HepG2 (cell line): ENCODE results near the gene AGPAT3. TPM values are rescaled to one million over a fixed set of nuclear protein-coding genes. Genes with fewer than 3 reads are reported as not detected.

ENCODE experiments used
- ATAC-seq: fragments of 200-7000 bp; cut with Tn5 transposase; 3 replicates; pipeline ENCODE4 v1.9.1; 2020; ENCODE audit warnings: mild to moderate bottlenecking, moderate library complexity
- BruUV-seq: library from RNA; stranded (reverse); fragments of 400-500 nt; replicated peaks from 2 replicates; lab custom pipeline; 2021; lab: Mats Ljungman, UMichigan
- CTCF ChIA-PET: fragments of 300-600 bp; formaldehyde crosslinking; extraction: SDS; loops from one replicate; lab custom pipeline; 2021; ENCODE audit warnings: low total read pairs, inconsistent platforms, low intra/inter-chr PET ratio; lab: Yijun Ruan, JAX
- POLR2A ChIA-PET: fragments of 350-600 bp; sonication (Branson Sonifier 250); formaldehyde crosslinking; loops from one replicate; lab custom pipeline; 2020; ENCODE audit warnings: antibody characterized with exemption, inconsistent platforms; lab: Yijun Ruan, JAX
- DNase-seq: peaks from one replicate; pipeline ENCODE4 v3.0.0-alpha.2; 2015; ENCODE audit warnings: low spot score
- FAIRE-seq: peaks from 3 replicates; lab custom pipeline; 2011; peaks lifted over from hg19 to GRCh38; lab: Jason Lieb, UNC
- H2AFZ ChIP-seq: one replicate; pipeline ENCODE4 v1.6.1; 2011; ENCODE audit warnings: low read length, inconsistent platforms
- H3K27ac ChIP-seq: fragments of 300-600 bp; 3 replicates; pipeline ENCODE4 v1.8.0; 2011; ENCODE audit warnings: mixed run types, mild to moderate bottlenecking, mixed read lengths, low read length, inconsistent platforms; ENCODE audit not compliant: insufficient read depth; ENCODE audit errors: extremely low read length
- H3K27me3 ChIP-seq, 2 experiments: fragments of 200-600 bp in 1 of 2; 2 replicates in 1 of 2; 3 replicates in 1 of 2; pipeline versions ENCODE4 v1.6.0 to v1.8.0; 2011; ENCODE audit warnings: low read length in 2 of 2, mild to moderate bottlenecking in 2 of 2, moderate library complexity in 2 of 2, inconsistent platforms in 1 of 2; ENCODE audit not compliant: insufficient read depth in 2 of 2, control insufficient read depth in 1 of 2
- H3K36me3 ChIP-seq, 2 experiments: fragments of 200-600 bp in 1 of 2; replicated peaks in 1 of 2; 2 replicates in 1 of 2; 3 replicates in 1 of 2; pipeline versions ENCODE4 v1.5.1 to v1.8.0; 2011; ENCODE audit warnings: low read length in 2 of 2, inconsistent platforms in 1 of 2; ENCODE audit not compliant: insufficient read depth in 2 of 2, control insufficient read depth in 1 of 2
- H3K4me1 ChIP-seq: 2 replicates; pipeline ENCODE4 v1.5.1; 2012; ENCODE audit warnings: low read length, inconsistent platforms; ENCODE audit not compliant: insufficient read depth
- H3K4me2 ChIP-seq: 2 replicates; pipeline ENCODE4 v1.6.0; 2011; ENCODE audit warnings: low read depth, low read length, inconsistent platforms
- H3K4me3 ChIP-seq, 3 experiments: fragments of 200-600 bp in 1 of 3; sonication (generic), shearing (Covaris generic) in 1 of 3; replicated peaks in 1 of 3; 2 replicates each; pipeline ENCODE4 v1.5.1; 2011 to 2016; ENCODE audit warnings: low read length in 3 of 3, inconsistent platforms in 2 of 3, low read depth in 2 of 3, mild to moderate bottlenecking in 2 of 3, control low read depth in 1 of 3, mixed read lengths in 1 of 3; ENCODE audit not compliant: insufficient read depth in 1 of 3
- H3K79me2 ChIP-seq: one replicate; pipeline ENCODE4 v1.6.1; 2011; ENCODE audit warnings: low read length, inconsistent platforms; ENCODE audit not compliant: insufficient read depth
- H3K9ac ChIP-seq: 2 replicates; pipeline ENCODE4 v1.6.0; 2011; ENCODE audit warnings: mild to moderate bottlenecking, low read depth, low read length, inconsistent platforms; ENCODE audit not compliant: insufficient read depth
- H3K9me3 ChIP-seq: 2 replicates; pipeline ENCODE4 v1.5.1; 2012; ENCODE audit warnings: mild to moderate bottlenecking, low read length
- H4K20me1 ChIP-seq: 2 replicates; pipeline ENCODE4 v1.6.0; 2011; ENCODE audit warnings: inconsistent platforms, mild to moderate bottlenecking, low read length, moderate library complexity; ENCODE audit not compliant: insufficient read depth
- ATM ChIP-seq: fragments of 450-650 bp; IDR thresholded peaks from 2 replicates; pipeline ENCODE4 v1.7.1; 2017; ENCODE audit warnings: mild to moderate bottlenecking, borderline replicate concordance
- FOXM1 ChIP-seq: sonication (generic); formaldehyde crosslinking; IDR thresholded peaks from 2 replicates; pipeline ENCODE4 v1.5.0; 2020; ENCODE audit warnings: missing genetic modification reagents
- NRL ChIP-seq: sonication (generic); formaldehyde crosslinking; IDR thresholded peaks from 2 replicates; pipeline ENCODE4 v1.5.0; 2020; ENCODE audit warnings: missing genetic modification reagents, mild to moderate bottlenecking, moderate library complexity, borderline replicate concordance
- ZNF678 ChIP-seq: sonication (generic); formaldehyde crosslinking; IDR thresholded peaks from 2 replicates; pipeline ENCODE4 v1.4.0; 2020; ENCODE audit warnings: mild to moderate bottlenecking, missing genetic modification reagents
- WGBS: methylation state at CpG from one replicate; pipeline ENCODE4 v1.1.6; 2017; ENCODE audit warnings: low lambda C conversion rate; 5-methylcytosine and 5-hydroxymethylcytosine counted together
- in situ Hi-C: cut with HindIII; loops from 2 replicates; pipeline ENCODE4 v1.10.0; 2017; ENCODE audit warnings: low pct_unique_long_range_greater_than_20kb; ENCODE audit not compliant: extremely low pct_ligation_motif_present
- intact Hi-C: fragments of 100-400 bp; cut with micrococcal nuclease; formaldehyde crosslinking; loops from one replicate; pipeline ENCODE4 v1.10.0; 2022; ENCODE audit not compliant: unreplicated experiment
- polyA plus RNA-seq, 8 experiments: library from polyadenylated mRNA; depleted of rRNA in 3 of 8; stranded (reverse) in 7 of 8; unstranded in 1 of 8; fragments of >200 nt; fragmentation: Illumina TruSeq in 4 of 8; extraction: Trizol in 4 of 8; gene quantifications; 2 replicates each; pipeline versions ENCODE4 v1.2.1 to v1.2.3, GENCODE V29; 2011 to 2016; ENCODE audit warnings: low read depth in 4 of 8, missing spikeins in 1 of 8, mixed read lengths in 1 of 8; ENCODE audit not compliant: insufficient read depth in 1 of 8
- total RNA-seq, 5 experiments: library from RNA; depleted of rRNA; stranded (reverse); fragments of >200 nt; fragmentation: Illumina TruSeq; extraction: Trizol; gene quantifications; 2 replicates each; pipeline ENCODE4 v1.2.3, GENCODE V29; 2016; ENCODE audit warnings: low read depth in 1 of 5
- TF ChIP-seq, protein P1 (sequence below): sonication (generic); formaldehyde crosslinking; IDR thresholded peaks from 2 replicates; pipeline ENCODE4 v1.4.0; 2020; ENCODE audit warnings: missing genetic modification reagents
- TF ChIP-seq, protein P2 (sequence below): sonication (generic); formaldehyde crosslinking; IDR thresholded peaks from 2 replicates; pipeline ENCODE4 v1.9.0; 2022; ENCODE audit warnings: low read depth, missing genetic modification reagents

Gene AGPAT3
- total and polyA plus RNA-seq, 2 of the 13 experiments (the other 11 are each of a cell fraction or from before 2014, with no cell fraction given), result 32.2 to 54.4 TPM

DNA sequence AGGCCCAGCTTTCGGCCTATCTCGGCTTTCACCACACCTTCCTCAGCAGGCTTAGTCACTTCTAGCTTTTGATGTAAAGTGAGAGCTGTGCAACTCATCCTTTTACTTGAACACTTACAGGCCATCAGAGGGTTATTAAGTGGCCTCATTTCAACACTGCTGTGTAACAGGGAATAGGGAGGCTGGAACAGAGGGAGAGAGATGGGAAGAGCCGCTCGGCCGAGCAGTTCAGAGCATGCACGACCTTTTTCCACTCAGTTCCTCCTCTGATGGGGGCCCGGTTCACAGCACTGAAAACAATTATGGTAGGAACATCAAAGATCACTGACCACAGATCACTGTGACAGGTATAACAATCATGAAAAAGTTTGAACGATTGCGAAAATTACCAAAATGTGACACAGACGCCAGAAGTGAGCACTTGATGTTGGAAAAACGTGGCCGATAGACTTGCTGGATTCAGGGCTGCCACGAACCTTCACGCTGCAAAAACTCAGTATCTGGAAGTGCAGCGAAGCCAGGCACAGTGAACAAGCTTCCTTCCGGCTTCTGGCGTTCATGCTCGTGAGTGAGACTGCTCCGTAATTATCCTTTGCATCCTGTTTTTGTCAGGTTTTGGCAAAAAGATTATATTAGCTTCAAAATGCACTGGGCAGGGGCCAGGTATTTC lies 28.6 kb downstream of the AGPAT3 start:
- Histone ChIP-seq H3K9ac (no peak overlapping the region), H3K9me3 (no peaks in the 10 kb centered on the region), H3K4me3 (no peak overlapping the region), H3K27me3 (no peaks in the 10 kb centered on the region)
- FAIRE-seq, result no peak
- intact Hi-C loops, result no loop called here
- TF ChIP-seq, protein P1, sequence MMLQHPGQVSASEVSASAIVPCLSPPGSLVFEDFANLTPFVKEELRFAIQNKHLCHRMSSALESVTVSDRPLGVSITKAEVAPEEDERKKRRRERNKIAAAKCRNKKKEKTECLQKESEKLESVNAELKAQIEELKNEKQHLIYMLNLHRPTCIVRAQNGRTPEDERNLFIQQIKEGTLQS, result no peak
- TF ChIP-seq NRL (CRISPR knock-in tag), result no peak
- TF ChIP-seq, all 625 proteins: peak for 0
- H3K79me2 ChIP-seq, result peaks cover 34% of the 10 kb centered on the region
- H3K36me3 ChIP-seq, result peaks cover 0 to 22% of the 10 kb centered on the region in 2 experiments; a peak in 3 of 5 replicates
- H4K20me1 ChIP-seq, result 0 out of 2 replicates have a peak, but pooled peaks cover 3% of the 10 kb centered on the region
- H3K4me2 ChIP-seq, result no peak overlapping the region
- DNase-seq (no peak), ATAC-seq (no peak)
- H2AFZ ChIP-seq, result no peak overlapping the region
- POLR2A ChIA-PET, result interaction anchor here (0.9 kb wide), 1 partner anchor 66 kb away, joined by 3 read pairs; no protein-coding TSS in a partner anchor
- peaks cover 12% of the 10 kb centered on the region for H3K4me1 ChIP-seq
- no TSS peak for BruUV-seq
- no peak overlapping the region for H3K27ac ChIP-seq
- WGBS, result 90% methylated on average over 19 of the region's 19 CpGs
- in situ Hi-C loops, result loop anchor here (10.0 kb wide), 1 partner anchor 59 kb away; no protein-coding TSS in a partner anchor
- CTCF ChIA-PET, result no interaction called here

DNA sequence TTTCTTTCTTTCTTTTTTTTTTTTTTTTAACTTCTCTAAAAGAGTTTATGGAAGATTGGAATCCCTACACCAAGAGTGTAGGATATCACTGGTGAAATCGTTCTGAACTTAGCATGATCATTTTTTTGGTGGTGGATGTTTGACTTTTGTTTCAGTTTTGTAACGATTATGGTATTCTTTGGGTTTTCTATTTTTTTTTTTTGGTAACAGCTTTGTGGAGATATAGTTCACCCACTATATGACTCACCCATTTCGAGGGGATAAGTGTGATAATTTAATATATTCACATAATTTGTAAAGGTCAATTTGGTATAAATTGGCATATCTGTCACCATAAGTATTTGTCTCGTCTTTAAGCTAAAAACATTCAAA lies 29.2 kb downstream of the AGPAT3 start:
- Histone ChIP-seq H2AFZ (no peak overlapping the region), H3K4me2 (no peak overlapping the region), H3K79me2 (peaks cover 32% of the 10 kb centered on the region), H3K9ac (no peak overlapping the region), H3K27me3 (no peaks in the 10 kb centered on the region)
- in situ Hi-C loops, result loop anchor here (10.0 kb wide), 1 partner anchor 59 kb away; no protein-coding TSS in a partner anchor
- POLR2A ChIA-PET, result no interaction called here
- ATAC-seq, result no peak
- no peak for FAIRE-seq
- BruUV-seq, result no TSS peak
- TF ChIP-seq, protein P2, sequence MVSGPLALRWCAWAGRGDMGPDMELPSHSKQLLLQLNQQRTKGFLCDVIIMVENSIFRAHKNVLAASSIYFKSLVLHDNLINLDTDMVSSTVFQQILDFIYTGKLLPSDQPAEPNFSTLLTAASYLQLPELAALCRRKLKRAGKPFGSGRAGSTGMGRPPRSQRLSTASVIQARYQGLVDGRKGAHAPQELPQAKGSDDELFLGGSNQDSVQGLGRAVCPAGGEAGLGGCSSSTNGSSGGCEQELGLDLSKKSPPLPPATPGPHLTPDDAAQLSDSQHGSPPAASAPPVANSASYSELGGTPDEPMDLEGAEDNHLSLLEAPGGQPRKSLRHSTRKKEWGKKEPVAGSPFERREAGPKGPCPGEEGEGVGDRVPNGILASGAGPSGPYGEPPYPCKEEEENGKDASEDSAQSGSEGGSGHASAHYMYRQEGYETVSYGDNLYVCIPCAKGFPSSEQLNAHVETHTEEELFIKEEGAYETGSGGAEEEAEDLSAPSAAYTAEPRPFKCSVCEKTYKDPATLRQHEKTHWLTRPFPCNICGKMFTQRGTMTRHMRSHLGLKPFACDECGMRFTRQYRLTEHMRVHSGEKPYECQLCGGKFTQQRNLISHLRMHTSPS (CRISPR knock-in tag), result no peak
- TF ChIP-seq ZNF678 (CRISPR knock-in tag) (no peak), FOXM1 (CRISPR knock-in tag) (no peak), ATM (no peak)
- TF ChIP-seq, all 625 proteins: peak for 0
- Histone ChIP-seq H3K36me3 (peaks cover 0 to 23% of the 10 kb centered on the region in 2 experiments; a peak in 4 of 5 replicates), H3K4me1 (peaks cover 12% of the 10 kb centered on the region), H4K20me1 (0 out of 2 replicates have a peak, but pooled peaks cover 3% of the 10 kb centered on the region), H3K27ac (no peak overlapping the region), H3K9me3 (no peaks in the 10 kb centered on the region), H3K4me3 (no peak overlapping the region)
- CTCF ChIA-PET, result no interaction called here
- DNase-seq, result no peak
- intact Hi-C loops, result no loop called here
- 91% methylated on average over 4 of the region's 4 CpGs for WGBS
